Measurements from ENCODE around the gene SAYSD1.

The SAYSD1 gene

DNA sequence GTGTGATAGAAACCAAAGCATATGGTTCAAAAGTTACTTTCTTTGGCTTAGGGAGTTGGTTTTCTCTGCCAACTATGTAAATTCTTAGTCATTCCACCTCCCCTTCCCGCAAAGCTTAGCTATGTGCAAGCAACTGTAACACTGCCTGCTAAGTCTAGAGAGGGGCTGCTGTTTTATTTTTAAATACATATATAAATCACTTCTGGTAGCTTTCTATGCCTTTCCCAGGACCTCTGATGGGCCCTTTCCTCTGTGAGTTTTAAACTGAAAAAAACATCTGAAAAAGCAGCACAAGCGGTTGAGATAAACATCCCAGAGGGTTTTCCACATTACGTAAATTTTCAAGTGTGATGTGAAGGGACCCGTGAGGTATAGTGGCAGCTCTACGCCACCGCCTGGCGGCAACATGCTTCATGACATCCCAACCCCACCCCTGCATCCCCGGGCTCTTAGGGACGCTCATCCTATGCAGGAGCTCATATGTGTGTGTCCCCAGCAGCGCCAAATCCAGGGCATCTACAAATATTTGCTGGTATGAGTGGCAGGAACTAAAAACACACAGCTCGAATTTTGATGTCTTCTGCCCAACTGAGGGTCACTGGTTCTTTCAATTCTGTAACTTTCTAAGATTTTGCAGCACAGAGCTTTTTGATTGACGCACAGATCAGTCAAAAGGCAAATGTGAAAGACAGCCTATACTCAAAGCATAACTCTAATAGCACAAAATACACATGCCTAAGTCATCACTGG lies 12.7 kb downstream of the SAYSD1 start:
- DNase-seq (ENCODE audit: low read depth) = peak; percentile 79
- H3K4me3 ChIP-seq (ENCODE audit: low read depth, low read length) = no peak overlapping the region
- TF ChIP-seq, protein P1, sequence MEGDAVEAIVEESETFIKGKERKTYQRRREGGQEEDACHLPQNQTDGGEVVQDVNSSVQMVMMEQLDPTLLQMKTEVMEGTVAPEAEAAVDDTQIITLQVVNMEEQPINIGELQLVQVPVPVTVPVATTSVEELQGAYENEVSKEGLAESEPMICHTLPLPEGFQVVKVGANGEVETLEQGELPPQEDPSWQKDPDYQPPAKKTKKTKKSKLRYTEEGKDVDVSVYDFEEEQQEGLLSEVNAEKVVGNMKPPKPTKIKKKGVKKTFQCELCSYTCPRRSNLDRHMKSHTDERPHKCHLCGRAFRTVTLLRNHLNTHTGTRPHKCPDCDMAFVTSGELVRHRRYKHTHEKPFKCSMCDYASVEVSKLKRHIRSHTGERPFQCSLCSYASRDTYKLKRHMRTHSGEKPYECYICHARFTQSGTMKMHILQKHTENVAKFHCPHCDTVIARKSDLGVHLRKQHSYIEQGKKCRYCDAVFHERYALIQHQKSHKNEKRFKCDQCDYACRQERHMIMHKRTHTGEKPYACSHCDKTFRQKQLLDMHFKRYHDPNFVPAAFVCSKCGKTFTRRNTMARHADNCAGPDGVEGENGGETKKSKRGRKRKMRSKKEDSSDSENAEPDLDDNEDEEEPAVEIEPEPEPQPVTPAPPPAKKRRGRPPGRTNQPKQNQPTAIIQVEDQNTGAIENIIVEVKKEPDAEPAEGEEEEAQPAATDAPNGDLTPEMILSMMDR (conservative IDR thresholded peaks at IDR 0.05; ENCODE audit: low read depth, low read length) = peak; percentile 66

DNA sequence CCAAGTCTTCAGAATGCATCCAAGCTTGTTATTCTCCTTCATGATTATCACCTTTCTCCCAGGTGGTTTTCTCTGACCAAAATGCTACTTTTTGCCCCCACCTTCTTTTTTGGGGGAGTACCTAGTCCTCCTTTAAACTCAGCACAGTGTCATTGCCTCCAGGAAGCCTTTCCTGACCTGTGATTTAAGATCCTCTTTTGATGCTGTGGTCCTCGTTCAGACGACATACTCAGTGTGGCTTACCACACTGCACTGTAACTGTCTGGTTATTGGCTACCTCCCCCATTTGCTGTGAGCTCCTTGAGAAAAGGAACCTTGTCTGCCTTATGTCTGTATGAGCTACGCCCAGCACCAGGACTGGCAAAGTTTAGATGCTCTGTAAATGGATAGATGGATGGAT lies 14.6 kb downstream of the SAYSD1 start:
- TF ChIP-seq, protein P1 (conservative IDR thresholded peaks at IDR 0.05; ENCODE audit: low read depth, low read length) = no peak
- H3K4me3 ChIP-seq (ENCODE audit: low read depth, low read length) = no peak overlapping the region
- no peak for DNase-seq (ENCODE audit: low read depth)

DNA sequence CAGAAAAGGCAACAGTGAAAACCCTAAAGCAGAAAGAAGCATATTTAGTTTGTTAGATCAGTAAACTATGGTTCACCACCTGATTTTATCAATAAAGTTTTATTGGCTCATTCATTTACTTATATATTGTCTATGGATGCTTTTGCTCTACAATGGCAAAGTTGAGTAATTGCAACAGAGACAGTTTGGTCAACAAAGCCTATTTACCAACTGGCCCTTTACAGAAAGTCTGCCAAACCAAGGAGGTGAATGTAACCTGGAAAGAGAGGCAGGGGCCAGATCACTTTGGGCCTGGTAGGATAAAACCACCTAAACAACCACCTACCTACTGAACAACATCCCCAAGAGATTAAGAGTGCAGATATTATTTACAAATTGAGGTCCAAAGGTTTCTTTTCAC lies 19.4 kb downstream of the SAYSD1 start:
- TF ChIP-seq, protein P1 (conservative IDR thresholded peaks at IDR 0.05; ENCODE audit: low read depth, low read length) = no peak
- DNase-seq (ENCODE audit: low read depth) = no peak
- H3K4me3 ChIP-seq (ENCODE audit: low read depth, low read length) = no peak overlapping the region

DNA sequence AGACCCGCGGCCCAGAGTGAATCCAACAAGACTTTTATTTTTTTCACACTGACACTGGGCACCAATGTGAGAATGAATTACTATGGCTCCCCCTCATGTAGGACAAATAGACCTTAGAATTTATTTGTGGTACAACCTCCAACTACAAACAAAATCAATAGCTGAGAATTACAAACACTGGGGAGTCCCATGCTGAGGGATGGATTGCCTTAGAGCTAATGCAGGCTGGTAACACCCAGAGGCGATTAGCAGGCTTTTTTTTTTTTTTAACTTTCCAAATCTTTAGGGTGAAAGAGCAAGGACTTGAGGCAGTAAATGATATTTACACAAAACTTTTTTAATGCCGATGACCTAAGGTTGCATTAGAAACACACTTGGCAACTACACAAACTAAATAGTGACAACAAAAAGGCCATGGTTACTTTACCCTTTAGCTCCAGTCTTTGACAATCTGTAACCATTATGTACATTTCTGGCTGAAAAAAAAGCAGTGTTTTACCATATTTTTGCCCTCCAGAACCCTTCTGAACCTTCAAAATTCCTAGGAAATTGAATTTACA lies 21.8 kb downstream of the SAYSD1 start:
- TF ChIP-seq, protein P1 (conservative IDR thresholded peaks at IDR 0.05; ENCODE audit: low read depth, low read length) = no peak
- no peak overlapping the region for H3K4me3 ChIP-seq (ENCODE audit: low read depth, low read length)
- no peak for DNase-seq (ENCODE audit: low read depth)

DNA sequence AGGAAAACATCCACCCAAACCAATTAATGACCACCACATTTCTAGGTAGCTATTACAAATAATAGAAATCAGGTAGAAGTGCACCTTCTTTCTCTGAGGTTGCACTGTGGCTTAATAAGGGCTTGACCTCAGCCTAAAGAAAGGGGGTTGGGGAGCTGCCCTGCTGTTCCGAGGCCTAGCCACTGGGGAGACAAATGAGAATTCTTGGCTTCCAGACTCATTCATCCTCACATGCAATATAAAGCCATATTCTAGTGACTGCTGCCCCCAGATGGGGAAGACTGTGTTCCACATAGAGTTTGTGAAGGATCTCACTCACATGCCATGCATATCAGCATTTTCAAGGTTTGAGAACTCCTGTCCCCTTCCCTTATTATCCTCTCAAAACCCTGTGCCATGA lies 22.9 kb downstream of the SAYSD1 start:
- no peak overlapping the region for H3K4me3 ChIP-seq (ENCODE audit: low read depth, low read length)
- TF ChIP-seq, protein P1 (conservative IDR thresholded peaks at IDR 0.05; ENCODE audit: low read depth, low read length) = no peak
- DNase-seq (ENCODE audit: low read depth) = no peak

DNA sequence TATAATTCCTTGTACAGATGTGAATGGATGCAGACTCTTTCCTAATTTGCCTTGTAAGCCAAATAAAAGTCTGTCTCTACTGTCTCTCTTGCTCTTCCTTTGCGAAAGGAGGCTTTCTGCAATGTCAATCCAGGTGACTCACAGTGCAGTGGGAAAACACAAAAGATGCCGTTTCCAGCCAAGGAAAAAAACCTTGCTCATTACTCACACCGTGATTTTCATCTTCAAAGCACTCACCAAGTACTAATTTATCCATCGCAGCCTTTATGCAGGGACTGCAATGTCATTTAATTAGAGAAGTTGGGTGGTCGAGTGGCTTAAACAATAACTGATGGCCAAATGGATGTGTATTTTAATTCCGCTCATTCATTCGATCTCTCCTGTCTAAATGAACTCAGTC lies 23.8 kb downstream of the SAYSD1 start:
- TF ChIP-seq, protein P1 (conservative IDR thresholded peaks at IDR 0.05; ENCODE audit: low read depth, low read length) = no peak

DNA sequence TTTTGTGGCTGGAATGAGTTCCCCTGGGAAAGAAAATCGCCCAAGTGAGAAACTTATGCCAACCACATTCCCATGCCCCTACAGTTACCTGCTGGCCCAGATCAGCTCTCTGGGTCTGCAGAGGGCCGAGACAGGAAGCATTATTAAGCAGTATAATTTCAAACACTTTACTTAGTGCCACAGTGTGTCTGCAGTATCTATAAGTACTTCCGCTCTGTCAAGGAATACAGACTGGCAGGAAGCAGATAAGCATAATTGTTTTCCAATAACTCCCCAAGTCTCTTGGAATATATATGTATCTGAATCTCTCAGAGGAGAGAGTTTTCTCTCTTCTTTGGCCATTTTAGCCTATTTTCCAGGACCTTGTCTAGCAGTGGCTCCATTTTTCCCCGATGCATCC lies 24.9 kb downstream of the SAYSD1 start:
- DNase-seq (ENCODE audit: low read depth) = no peak
- TF ChIP-seq, protein P1 (conservative IDR thresholded peaks at IDR 0.05; ENCODE audit: low read depth, low read length) = no peak

More for the DNA sequence above, 23.8 kb downstream of the SAYSD1 start:
- no peak overlapping the region for H3K4me3 ChIP-seq (ENCODE audit: low read depth, low read length)
- no peak for DNase-seq (ENCODE audit: low read depth)

More for the DNA sequence above, 24.9 kb downstream of the SAYSD1 start:
- no peak overlapping the region for H3K4me3 ChIP-seq (ENCODE audit: low read depth, low read length)

All from choroid plexus epithelial cell (primary cell).